ENCODE measurements around the gene SFI1.

The SFI1 gene

GRCh38 chr22:31646186-31647019 lies 150.1 kb downstream of the SFI1 start (continued):
- TF ChIP-seq, protein P1, sequence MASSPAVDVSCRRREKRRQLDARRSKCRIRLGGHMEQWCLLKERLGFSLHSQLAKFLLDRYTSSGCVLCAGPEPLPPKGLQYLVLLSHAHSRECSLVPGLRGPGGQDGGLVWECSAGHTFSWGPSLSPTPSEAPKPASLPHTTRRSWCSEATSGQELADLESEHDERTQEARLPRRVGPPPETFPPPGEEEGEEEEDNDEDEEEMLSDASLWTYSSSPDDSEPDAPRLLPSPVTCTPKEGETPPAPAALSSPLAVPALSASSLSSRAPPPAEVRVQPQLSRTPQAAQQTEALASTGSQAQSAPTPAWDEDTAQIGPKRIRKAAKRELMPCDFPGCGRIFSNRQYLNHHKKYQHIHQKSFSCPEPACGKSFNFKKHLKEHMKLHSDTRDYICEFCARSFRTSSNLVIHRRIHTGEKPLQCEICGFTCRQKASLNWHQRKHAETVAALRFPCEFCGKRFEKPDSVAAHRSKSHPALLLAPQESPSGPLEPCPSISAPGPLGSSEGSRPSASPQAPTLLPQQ (tag by site-specific recombination; IDR thresholded peaks at IDR 0.05), result 0 out of 2 replicates have a peak, but pooled peaks have one; percentile 22
- TF ChIP-seq ZNF18 (tag by site-specific recombination; IDR thresholded peaks at IDR 0.05) (no peak), ZNF202 (tag by site-specific recombination; IDR thresholded peaks at IDR 0.05; ENCODE audit: borderline replicate concordance) (no peak), ZBTB8A (tag by site-specific recombination; IDR thresholded peaks at IDR 0.05) (no peak), ZSCAN16 (tag by site-specific recombination; IDR thresholded peaks at IDR 0.05) (no peak), ZNF184 (tag by site-specific recombination; IDR thresholded peaks at IDR 0.05) (peak; percentile 83; the same call in 1 of the 2 replicates), ZNF777 (tag by site-specific recombination; IDR thresholded peaks at IDR 0.05; ENCODE audit: borderline replicate concordance) (no peak), ZNF473 (tag by site-specific recombination; IDR thresholded peaks at IDR 0.05) (no peak), IKZF3 (tag by site-specific recombination; IDR thresholded peaks at IDR 0.05) (0 out of 2 replicates have a peak, but pooled peaks have one; percentile 43), ZNF341 (tag by site-specific recombination; IDR thresholded peaks at IDR 0.05; ENCODE audit: low read depth) (no peak), ZNF549 (tag by site-specific recombination; IDR thresholded peaks at IDR 0.05) (no peak), RBAK (tag by site-specific recombination; IDR thresholded peaks at IDR 0.05) (no peak), ZNF221 (tag by site-specific recombination; IDR thresholded peaks at IDR 0.05; ENCODE audit: borderline replicate concordance) (no peak), ZNF585B (tag by site-specific recombination; IDR thresholded peaks at IDR 0.05) (no peak), ZNF76 (tag by site-specific recombination; IDR thresholded peaks at IDR 0.05; ENCODE audit: borderline replicate concordance, low read depth) (no peak), SCRT1 (tag by site-specific recombination; IDR thresholded peaks at IDR 0.05; ENCODE audit: borderline replicate concordance) (no peak), ZNF140 (tag by site-specific recombination; IDR thresholded peaks at IDR 0.05) (no peak), ZNF157 (tag by site-specific recombination; IDR thresholded peaks at IDR 0.05) (0 out of 2 replicates have a peak, but pooled peaks have one; percentile 11), HOXA7 (CRISPR knock-in tag; IDR thresholded peaks at IDR 0.05; ENCODE audit: borderline replicate concordance) (no peak), ZBTB10 (tag by site-specific recombination; IDR thresholded peaks at IDR 0.05) (no peak), ZNF645 (tag by site-specific recombination; IDR thresholded peaks at IDR 0.05) (no peak), ZNF16 (tag by site-specific recombination; IDR thresholded peaks at IDR 0.05; ENCODE audit: low read depth) (no peak), ZNF513 (tag by site-specific recombination; IDR thresholded peaks at IDR 0.05) (no peak)
- TF ChIP-seq, protein P2, sequence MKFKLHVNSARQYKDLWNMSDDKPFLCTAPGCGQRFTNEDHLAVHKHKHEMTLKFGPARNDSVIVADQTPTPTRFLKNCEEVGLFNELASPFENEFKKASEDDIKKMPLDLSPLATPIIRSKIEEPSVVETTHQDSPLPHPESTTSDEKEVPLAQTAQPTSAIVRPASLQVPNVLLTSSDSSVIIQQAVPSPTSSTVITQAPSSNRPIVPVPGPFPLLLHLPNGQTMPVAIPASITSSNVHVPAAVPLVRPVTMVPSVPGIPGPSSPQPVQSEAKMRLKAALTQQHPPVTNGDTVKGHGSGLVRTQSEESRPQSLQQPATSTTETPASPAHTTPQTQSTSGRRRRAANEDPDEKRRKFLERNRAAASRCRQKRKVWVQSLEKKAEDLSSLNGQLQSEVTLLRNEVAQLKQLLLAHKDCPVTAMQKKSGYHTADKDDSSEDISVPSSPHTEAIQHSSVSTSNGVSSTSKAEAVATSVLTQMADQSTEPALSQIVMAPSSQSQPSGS (tag by site-specific recombination; IDR thresholded peaks at IDR 0.05; ENCODE audit: low read depth), result no peak; the same call in 1 of the 2 replicates
- TF ChIP-seq, protein P3, sequence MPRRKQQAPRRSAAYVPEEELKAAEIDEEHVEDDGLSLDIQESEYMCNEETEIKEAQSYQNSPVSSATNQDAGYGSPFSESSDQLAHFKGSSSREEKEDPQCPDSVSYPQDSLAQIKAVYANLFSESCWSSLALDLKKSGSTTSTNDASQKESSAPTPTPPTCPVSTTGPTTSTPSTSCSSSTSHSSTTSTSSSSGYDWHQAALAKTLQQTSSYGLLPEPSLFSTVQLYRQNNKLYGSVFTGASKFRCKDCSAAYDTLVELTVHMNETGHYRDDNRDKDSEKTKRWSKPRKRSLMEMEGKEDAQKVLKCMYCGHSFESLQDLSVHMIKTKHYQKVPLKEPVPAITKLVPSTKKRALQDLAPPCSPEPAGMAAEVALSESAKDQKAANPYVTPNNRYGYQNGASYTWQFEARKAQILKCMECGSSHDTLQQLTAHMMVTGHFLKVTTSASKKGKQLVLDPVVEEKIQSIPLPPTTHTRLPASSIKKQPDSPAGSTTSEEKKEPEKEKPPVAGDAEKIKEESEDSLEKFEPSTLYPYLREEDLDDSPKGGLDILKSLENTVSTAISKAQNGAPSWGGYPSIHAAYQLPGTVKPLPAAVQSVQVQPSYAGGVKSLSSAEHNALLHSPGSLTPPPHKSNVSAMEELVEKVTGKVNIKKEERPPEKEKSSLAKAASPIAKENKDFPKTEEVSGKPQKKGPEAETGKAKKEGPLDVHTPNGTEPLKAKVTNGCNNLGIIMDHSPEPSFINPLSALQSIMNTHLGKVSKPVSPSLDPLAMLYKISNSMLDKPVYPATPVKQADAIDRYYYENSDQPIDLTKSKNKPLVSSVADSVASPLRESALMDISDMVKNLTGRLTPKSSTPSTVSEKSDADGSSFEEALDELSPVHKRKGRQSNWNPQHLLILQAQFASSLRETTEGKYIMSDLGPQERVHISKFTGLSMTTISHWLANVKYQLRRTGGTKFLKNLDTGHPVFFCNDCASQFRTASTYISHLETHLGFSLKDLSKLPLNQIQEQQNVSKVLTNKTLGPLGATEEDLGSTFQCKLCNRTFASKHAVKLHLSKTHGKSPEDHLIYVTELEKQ (tag by site-specific recombination; IDR thresholded peaks at IDR 0.05; ENCODE audit: borderline replicate concordance), result peak; percentile 80; the same call in 1 of the 2 replicates
